Activated CD8-positive, alpha-beta T cell treated with anti-CD3 and anti-CD28 coated beads for 36 hours (primary cell): ENCODE data around the gene CALN1. TPM values are rescaled to one million over a fixed set of nuclear protein-coding genes. Genes with fewer than 3 reads are reported as not detected.
"Not testable (repeated sequence)": the region's sequence is repeated elsewhere in the genome, so short reads cannot be mapped to it uniquely, and the experiment has no call there.

Experiments
- ATAC-seq: fragments of 200-7000 bp; cut with Tn5 transposase; one replicate; pipeline ENCODE4 v1.10.0; 2021; ENCODE audit warnings: mild to moderate bottlenecking, moderate library complexity
- CTCF ChIA-PET: fragments of 350-600 bp; sonication (Branson Sonifier 250); formaldehyde crosslinking; loops from one replicate; lab custom pipeline; 2021; ENCODE audit warnings: antibody characterized with exemption; lab: Charles Lee
- POLR2A ChIA-PET: fragments of 350-600 bp; sonication (Branson Sonifier 250); formaldehyde crosslinking; loops from one replicate; lab custom pipeline; 2021; ENCODE audit warnings: antibody characterized with exemption; lab: Charles Lee
- DNase-seq: peaks from one replicate; pipeline ENCODE4 v3.0.0-alpha.2; 2020
- H3K27ac Mint-ChIP-seq: one replicate; pipeline ENCODE4 v1.8.0; 2021; ENCODE audit warnings: mild to moderate bottlenecking, mixed read lengths
- H3K27me3 Mint-ChIP-seq: one replicate; pipeline ENCODE4 v1.8.0; 2021; ENCODE audit warnings: mixed read lengths
- H3K36me3 Mint-ChIP-seq: one replicate; pipeline ENCODE4 v1.8.0; 2021; ENCODE audit warnings: low read depth, mixed read lengths
- H3K4me1 Mint-ChIP-seq: one replicate; pipeline ENCODE4 v1.8.0; 2021; ENCODE audit warnings: low read depth, mixed read lengths
- H3K4me3 Mint-ChIP-seq: one replicate; pipeline ENCODE4 v1.8.0; 2021; ENCODE audit warnings: mild to moderate bottlenecking, moderate library complexity, mixed read lengths
- H3K9me3 Mint-ChIP-seq: one replicate; pipeline ENCODE4 v1.8.0; 2021; ENCODE audit warnings: mixed read lengths
- CTCF ChIP-seq: fragments of 200-600 bp; IDR thresholded peaks from one replicate; pipeline ENCODE4 v1.8.0; 2022; ENCODE audit warnings: antibody characterized with exemption, mild to moderate bottlenecking
- intact Hi-C: fragments of 100-400 bp; cut with micrococcal nuclease; formaldehyde crosslinking; loops from one replicate; pipeline ENCODE4 v1.10.0; 2022
- total RNA-seq, 2 experiments: library from RNA; stranded (reverse); gene quantifications; one replicate each; pipeline ENCODE4 v1.2.3, GENCODE V29; 2021

CALN1 gene
- total RNA-seq, 2 experiments from 2014 or later: 0.02 to 0.16 TPM

DNA sequence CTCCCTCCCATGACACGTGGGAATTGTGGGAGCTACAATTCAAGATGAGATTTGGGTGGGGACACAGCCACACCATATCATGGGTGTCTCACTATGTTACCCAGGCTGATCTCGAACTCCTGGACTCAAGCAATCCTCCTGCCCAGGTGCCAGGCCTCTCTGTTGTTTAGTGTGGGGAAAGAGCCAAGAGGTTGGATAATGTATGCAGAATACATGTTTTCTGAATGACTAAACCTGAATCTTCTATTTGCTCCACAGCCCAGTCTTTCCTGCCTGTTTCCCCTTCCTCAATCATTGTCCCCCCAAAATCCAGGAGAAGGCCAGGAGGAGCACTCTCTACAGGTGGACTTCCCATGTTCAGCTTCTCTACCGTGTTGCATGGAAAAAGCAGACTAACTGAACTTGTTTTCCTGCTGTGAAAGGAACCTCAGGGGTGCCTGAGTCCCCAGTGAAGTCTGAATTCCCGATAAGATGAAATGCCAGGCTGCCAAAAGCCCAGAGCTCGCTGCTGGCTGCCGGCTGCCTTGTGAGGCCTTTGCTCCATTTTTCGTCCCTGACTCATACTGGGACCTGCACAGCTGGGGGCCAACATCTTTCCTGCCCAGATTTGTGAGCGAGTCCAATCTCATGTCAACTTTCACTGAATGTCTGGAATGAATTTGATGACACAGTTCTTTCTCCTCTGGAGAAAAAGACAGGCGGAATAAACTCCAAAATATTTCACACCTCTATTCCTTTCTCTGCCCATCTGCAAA is 588.0 kb downstream of the CALN1 start:
- no peaks in the 10 kb centered on the region for H3K4me1 Mint-ChIP-seq
- H3K27ac Mint-ChIP-seq: no peak overlapping the region
- ATAC-seq: no peak
- no peak overlapping the region for H3K4me3 Mint-ChIP-seq
- H3K9me3 Mint-ChIP-seq: peaks cover 2% of the 10 kb centered on the region
- POLR2A ChIA-PET: no interaction called here
- no peaks in the 10 kb centered on the region for H3K36me3 Mint-ChIP-seq
- intact Hi-C loops: no loop called here
- DNase-seq: no peak
- CTCF ChIA-PET: no interaction called here
- no peak for TF ChIP-seq CTCF
- H3K27me3 Mint-ChIP-seq: no peaks in the 10 kb centered on the region

- H3K4me3 Mint-ChIP-seq, H3K27me3 Mint-ChIP-seq, CTCF ChIA-PET, ATAC-seq, intact Hi-C loops, H3K4me1 Mint-ChIP-seq, H3K9me3 Mint-ChIP-seq, H3K27ac Mint-ChIP-seq, DNase-seq, POLR2A ChIA-PET, H3K36me3 Mint-ChIP-seq: not testable (repeated sequence)
These were observed 589.7 kb downstream of the CALN1 start for GRCh38 chr7:71822406-71822805.

DNA sequence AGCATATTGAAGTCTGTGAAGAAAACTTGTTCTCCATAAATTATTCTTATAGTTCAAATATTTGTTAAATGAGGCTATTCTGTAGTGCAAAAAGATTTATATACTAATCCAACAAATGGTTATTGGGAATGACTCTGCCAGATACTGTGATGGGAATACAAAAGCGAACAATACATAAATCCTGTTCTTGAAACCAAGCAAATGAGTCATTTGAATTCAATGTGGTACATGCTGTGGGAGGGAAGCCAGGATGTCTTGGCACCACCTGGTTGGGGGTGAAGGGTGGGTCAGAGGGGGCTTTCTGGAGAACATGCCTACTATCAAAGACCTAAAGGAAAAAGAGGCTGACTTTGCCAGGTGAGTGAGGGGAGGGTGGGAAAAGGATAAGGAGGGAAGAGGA is 594.2 kb downstream of the CALN1 start:
- DNase-seq (no peak), ATAC-seq (no peak)
- Mint-ChIP-seq H3K27ac (no peak overlapping the region), H3K9me3 (peaks cover 2% of the 10 kb centered on the region), H3K27me3 (no peaks in the 10 kb centered on the region), H3K4me1 (no peaks in the 10 kb centered on the region), H3K36me3 (no peaks in the 10 kb centered on the region), H3K4me3 (no peak overlapping the region)
- intact Hi-C loops: no loop called here
- TF ChIP-seq CTCF: no peak
- CTCF ChIA-PET: no interaction called here
- POLR2A ChIA-PET: no interaction called here

DNA sequence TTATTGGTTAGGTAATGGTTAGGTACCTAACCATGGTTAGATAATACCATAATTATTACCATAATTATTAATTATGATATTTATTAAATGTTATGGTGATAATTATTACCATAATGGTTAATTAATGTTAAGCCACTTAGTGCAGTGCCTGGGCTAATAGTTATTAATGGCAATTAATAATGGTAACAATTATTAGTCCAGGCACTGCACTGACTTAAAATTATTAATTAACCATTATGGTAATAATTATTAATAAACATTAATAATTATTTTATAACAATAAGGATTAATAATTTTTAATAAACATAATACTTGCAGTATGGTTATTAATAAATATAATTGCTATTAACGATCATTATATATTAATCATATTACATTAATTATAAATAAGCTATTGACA is 604.0 kb downstream of the CALN1 start:
- ATAC-seq (no peak), DNase-seq (no peak)
- no peak overlapping the region for H3K27ac Mint-ChIP-seq
- POLR2A ChIA-PET: no interaction called here
- H3K4me1 Mint-ChIP-seq: no peaks in the 10 kb centered on the region
- H3K9me3 Mint-ChIP-seq: peaks cover 15% of the 10 kb centered on the region
- TF ChIP-seq CTCF: no peak
- H3K36me3 Mint-ChIP-seq: no peaks in the 10 kb centered on the region
- no peak overlapping the region for H3K4me3 Mint-ChIP-seq
- CTCF ChIA-PET: no interaction called here
- H3K27me3 Mint-ChIP-seq: no peaks in the 10 kb centered on the region
- intact Hi-C loops: no loop called here

DNA sequence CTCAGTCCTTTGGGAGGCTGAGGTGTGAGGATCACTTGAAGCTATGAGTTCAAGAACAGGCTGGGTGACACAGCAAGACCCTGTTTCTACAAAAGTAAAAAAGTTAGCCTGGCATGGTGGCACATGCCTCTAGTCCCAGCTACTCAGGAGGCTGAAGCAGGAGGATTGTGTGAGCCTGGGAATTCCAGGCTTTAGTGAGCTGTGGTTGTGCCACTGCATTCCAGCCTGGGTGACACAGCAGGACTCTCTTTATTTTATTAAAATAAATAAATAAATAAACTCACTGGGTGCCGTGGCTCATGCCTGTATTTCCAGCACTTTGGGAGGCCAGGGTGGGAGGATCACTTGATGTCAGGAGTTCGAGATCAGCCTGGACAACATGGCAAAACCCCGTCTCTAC is 607.9 kb downstream of the CALN1 start:
- Mint-ChIP-seq H3K27ac (no peak overlapping the region), H3K4me1 (no peaks in the 10 kb centered on the region), H3K27me3 (no peaks in the 10 kb centered on the region), H3K4me3 (no peak overlapping the region), H3K9me3 (peaks cover 19% of the 10 kb centered on the region), H3K36me3 (no peaks in the 10 kb centered on the region)
- ATAC-seq (no peak), DNase-seq (no peak)
- no peak for TF ChIP-seq CTCF
- ChIA-PET CTCF (no interaction called here), POLR2A (no interaction called here)
- intact Hi-C loops: no loop called here
